Erythroblast (primary cell): ENCODE results near the gene GABRG3.

Experiments
- DNase-seq, 2 experiments: peaks; one replicate each; lab custom pipeline; 2025; lab: John Stamatoyannopoulos, UW
- GATA1 ChIP-seq: IDR thresholded peaks from 2 replicates; pipeline ENCODE4 v1.6.1; 2011; ENCODE audit warnings: low read depth, mild to moderate bottlenecking, control low read depth, low read length, moderate library complexity
- POLR2A ChIP-seq: IDR thresholded peaks from 2 replicates; pipeline ENCODE4 v1.6.1; 2011; ENCODE audit warnings: mild to moderate bottlenecking, low read length

GABRG3 gene

DNA sequence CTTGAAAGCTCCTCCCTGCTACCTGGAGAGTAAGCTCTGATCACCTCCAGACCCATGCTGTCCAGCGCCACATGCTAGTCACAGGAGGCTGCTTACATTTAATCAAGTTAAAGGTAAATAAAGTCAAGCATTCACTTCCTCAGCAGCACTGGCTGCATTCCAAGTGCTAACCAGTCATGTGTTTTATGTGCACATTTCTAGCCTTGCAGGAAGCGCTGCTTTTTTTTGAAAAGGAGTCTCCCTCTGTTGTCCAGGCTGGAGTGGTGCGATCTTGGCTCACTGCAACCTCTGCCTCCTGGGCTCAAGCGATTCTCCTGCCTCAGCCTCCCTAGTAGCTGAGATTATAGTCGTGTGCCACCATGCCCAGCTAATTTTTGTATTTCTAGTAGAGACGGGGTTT lies 279.2 kb downstream of the GABRG3 start:
- TF ChIP-seq POLR2A (no peak), GATA1 (no peak)
- DNase-seq = no peak

DNA sequence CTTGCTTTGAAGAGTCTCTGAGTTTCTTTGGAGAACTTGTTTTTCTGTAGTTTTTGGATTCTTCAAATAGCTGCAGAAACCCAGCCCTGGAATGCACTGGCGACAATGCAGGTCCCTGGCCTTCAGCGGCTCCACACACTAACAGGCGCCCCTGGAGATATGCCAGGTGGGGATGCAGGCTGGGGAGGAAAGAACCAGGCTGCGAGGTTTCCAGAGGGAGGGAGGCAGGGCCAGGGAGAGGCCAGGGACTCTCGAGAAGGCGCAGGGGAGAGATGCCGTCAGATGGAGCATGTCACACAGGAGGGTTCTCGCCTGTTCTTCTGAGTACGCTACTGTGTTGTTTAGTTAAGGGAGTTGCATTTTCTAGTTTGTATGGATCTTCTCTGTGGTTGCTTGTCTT lies 283.1 kb downstream of the GABRG3 start:
- DNase-seq = no peak
- TF ChIP-seq GATA1 = no peak

DNA sequence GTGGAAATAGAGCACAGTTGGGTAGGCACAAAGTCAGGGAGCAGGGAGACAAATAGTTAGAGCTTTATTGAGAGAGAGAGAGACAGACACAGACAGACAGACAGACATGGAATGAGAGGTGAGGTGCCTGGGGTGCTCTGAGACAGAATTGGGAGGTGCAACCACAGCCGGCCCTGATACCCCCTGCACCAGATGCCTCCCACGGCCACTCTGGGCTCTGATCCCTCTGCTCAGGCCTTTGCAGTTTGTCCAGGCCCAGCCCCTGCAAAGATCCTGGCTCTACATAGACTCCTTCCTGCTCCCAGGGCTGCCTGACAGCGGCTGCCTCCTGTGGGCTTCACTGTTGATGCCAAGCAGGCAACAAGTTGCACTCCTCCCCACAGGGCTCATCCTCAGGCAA lies 283.8 kb downstream of the GABRG3 start:
- no peak for DNase-seq
- TF ChIP-seq GATA1 (no peak), POLR2A (no peak)

DNA sequence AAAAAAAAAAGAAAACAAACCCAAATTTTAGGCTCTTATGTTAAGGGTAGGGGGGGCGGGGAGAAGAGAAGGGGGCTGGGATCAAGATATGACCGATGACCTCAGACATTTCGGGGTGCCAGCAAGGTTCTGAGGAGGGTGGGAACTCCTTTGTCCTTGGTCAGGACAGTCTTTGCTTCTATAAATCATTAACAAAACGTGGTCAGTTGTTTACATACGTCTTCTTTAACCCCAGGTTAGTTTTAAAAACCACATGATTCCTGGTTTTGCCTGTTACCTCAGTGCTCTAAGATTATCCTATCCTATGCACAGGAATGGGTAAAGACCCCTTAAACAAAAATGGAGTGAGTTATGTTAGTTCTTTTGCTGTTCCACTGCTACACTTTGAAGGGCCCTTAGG lies 285.5 kb downstream of the GABRG3 start:
- no peak for DNase-seq
- TF ChIP-seq GATA1 (no peak), POLR2A (no peak)

DNA sequence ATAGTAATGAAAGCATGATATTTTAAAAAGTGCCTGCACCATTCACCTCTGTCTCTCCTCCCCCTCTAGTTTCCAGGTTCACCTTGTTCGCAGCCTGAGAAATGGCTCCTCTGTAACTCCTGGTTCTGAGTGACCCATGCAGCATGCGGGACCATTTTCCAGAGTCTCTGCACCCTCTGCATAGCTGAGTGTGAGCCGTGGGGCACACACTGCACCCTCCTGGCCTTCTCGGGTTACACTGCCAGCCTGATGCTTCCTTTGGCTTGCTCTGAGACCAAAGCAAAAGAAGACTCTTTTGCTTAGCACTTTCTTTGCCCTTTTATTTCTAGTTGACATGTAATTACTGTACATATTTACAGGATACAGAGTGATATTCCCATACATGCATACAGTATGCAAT lies 287.3 kb downstream of the GABRG3 start:
- TF ChIP-seq GATA1 (no peak), POLR2A (no peak)
- DNase-seq = no peak

DNA sequence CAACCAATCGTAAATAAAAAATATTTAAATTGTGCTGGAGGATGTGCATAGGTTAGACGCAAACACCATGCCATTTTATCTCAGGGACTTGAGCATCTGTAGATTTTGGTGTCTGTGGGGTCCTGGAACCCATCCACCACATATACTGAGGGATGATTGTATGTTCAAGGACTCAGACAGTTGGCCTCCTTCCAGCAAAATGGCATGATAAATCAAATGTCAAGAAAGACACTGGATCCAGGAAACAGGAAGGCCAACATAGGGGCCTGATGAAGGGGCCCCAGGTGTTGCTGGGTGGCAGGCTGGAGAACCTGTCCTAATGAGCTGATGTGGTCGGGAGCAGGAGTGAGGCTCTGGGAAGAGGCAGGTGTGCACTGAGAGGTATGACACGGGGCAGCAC lies 289.5 kb downstream of the GABRG3 start:
- DNase-seq = no peak
- no peak for TF ChIP-seq GATA1
- no peak for TF ChIP-seq POLR2A

DNA sequence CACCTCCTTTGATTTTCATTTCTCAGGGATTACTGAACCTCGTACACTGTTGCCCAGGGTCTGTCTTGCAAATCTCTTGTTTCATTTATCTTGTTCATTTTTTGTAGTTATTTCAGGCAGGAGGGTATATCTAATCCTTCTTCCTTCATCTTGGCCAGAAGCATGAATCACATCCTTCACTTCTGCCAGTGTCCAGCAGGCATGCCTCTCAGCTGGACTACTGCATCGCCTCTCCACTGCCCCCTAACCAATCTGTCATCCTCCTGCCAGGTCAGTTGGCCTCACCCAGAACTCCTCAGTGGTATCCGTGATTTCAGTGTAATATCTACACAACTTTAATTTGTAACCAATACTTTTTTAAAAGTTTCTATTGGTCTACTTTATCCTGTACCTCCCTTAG lies 297.9 kb downstream of the GABRG3 start:
- no peak for DNase-seq

DNA sequence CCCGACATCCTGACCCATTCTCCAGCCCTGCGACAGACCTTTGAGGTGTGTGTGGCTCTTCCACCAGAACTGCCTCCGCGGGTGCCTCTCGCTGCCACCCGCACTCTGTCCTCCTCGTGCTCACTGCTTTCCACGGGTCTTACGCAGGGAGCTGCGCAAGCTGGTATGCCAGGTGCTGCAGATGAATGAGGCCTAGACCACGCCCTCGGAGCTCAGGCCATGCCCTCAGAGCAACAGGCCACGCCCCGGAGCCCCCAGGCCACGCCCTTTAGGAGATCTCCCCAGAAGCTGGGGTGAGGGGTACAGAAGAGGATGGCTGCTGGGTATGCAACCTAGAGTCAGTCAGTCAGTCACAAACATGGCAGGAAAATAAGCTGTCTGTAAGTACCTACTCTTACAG lies 300.3 kb downstream of the GABRG3 start:
- DNase-seq = no peak
- TF ChIP-seq GATA1 = no peak

More for the DNA sequence above, 297.9 kb downstream of the GABRG3 start:
- TF ChIP-seq GATA1 (no peak), POLR2A (no peak)

DNA sequence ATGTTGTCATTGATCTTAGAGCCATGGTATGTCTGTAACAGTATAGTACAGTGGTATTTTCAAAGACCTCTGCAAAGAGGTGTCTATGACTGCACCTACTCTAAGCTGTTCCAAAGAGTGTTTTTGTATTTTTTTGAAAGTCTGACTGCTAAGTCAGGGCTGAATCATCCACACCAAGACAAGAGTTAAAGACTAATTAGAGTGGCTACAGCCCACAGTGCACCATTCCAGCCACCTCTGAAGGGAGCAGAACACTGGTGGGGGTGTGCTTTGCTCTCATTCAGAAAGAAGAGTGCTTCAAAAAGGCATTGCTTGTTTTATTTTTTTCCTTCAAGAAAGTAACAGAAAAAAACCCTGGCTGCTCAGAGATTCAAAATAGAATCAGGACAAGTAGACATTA lies 301.4 kb downstream of the GABRG3 start:
- no peak for DNase-seq
- no peak for TF ChIP-seq POLR2A
- TF ChIP-seq GATA1 = no peak

DNA sequence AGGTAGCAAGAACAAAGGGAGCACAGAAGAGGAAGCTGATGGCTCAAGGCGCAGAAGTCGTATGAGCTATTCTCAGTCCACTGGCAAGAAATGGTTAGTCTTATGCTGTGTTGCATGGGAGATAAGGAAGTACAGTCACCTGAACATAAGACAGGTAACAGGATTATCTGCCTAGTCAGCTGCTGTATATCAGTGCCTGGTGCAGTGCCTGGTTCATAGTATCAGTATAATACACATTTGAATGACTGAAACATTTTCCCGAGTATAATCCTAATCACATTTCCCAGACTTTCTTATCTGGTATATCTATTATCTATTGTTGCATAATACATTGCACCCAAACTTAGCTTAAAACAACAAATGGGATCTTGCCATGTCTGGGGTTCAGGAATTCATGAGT lies 302.5 kb downstream of the GABRG3 start:
- TF ChIP-seq GATA1 (no peak), POLR2A (no peak)
- DNase-seq = no peak

DNA sequence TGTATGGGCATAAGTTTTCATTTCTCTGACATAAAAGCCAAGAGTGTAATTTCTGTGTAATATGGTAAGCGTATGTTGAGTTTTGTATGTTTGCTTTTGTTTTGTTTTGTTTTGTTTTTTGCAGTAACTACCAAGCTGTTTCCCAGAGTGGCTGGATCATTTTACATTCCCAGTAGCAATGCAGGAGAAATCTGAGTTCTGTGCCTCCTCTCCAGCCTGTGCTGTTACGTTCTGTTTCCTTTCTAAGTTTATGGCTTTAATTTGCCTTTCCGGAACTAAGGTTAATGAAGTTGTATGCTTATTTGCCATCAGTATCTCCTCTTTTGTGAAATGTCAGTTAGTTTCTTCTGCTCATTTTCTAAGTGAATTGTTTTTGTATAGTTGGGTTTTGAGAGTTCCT lies 307.8 kb downstream of the GABRG3 start:
- TF ChIP-seq GATA1 (no peak), POLR2A (no peak)
- no peak for DNase-seq

DNA sequence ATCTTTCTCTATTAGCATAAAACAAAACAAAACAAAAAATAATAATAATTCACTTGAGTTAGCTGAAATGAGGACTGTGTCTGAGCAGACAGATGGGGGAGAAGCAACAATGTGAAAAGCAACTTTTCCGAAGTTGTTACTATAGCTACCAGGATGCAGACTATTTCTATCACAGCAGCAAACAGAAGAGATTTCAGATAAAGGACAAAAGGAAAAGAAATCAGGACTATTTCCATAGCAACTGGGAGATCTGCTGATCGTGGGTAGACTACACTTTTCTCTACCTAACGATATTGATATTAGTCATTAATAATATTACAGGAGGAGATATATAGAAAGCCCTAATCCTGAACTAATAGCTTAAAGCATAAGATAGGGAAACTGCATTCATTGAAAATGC lies 321.7 kb downstream of the GABRG3 start:
- TF ChIP-seq GATA1 (no peak), POLR2A (no peak)
- no peak for DNase-seq

DNA sequence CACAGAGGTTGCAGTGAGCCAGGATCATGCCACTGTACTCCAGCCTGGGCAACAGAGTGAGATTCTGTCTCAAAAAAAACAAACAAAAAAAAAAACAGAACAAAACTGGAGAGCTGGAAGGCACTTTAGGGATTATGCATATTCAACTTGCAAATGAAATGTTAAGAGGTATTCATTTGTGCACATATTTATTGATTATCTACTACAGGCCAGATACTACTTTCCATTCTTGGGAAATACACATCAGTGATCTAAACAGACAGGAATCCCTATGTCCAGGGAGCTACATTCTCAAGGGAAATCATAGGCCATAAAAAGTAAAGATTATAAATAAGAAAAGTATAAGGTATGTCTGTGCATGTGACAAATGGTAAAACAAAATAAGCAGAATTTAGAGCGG lies 322.6 kb downstream of the GABRG3 start:
- no peak for DNase-seq
- TF ChIP-seq POLR2A = no peak
- no peak for TF ChIP-seq GATA1

DNA sequence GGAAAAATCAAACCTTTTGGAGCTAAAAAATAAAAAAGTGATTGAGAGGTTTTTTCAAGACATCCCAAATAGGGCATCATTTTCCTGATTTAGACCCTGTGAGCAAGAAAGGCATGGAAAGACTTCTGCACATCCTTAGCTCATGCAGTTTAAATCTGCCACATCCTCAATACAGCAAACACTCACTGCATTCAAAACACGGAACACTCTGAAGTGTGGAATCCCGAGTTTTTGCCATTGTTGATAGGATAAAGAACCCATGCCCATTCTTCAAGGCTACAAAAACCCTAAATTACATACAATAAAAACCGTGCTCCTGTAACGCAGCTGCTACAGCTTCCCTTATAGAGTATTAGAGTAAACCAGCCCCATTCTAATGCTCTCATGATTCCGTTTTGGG lies 346.8 kb downstream of the GABRG3 start:
- no peak for DNase-seq
- no peak for TF ChIP-seq POLR2A
- no peak for TF ChIP-seq GATA1

DNA sequence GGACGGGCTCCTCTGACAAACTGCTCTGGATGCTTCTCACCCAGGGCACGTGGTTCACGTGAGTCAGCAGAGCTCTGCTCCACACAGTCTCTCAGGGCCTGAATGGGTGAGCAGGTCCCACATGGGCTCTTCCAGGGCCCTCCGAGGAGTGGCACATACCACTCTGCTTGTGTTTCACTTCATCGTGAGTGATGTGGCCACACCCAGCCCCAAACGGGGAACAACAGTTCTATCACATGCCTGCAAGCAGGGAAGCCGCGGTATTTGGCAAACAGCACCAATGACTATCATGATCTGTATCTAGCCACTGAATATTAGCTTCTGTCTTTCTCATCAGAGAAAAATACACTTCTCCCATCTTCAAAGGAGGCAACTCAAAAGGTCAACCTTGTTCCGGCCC lies 352.8 kb downstream of the GABRG3 start:
- TF ChIP-seq POLR2A (no peak), GATA1 (no peak)
- no peak for DNase-seq
